Neural cell (in vitro differentiated cells): ENCODE measurements around the gene SLC9A3. TPM values are rescaled to one million over a fixed set of nuclear protein-coding genes. Genes with fewer than 3 reads are reported as not detected.

Experiments
- H2AFZ ChIP-seq: fragments of 200-600, 300-800 bp; sonication (generic), shearing (Covaris generic); 2 replicates; pipeline ENCODE4 v1.6.0; 2014; ENCODE audit warnings: low read depth, mild to moderate bottlenecking, antibody characterized with exemption, low read length, moderate library complexity
- H3F3A ChIP-seq: fragments of 200-600 bp; shearing (Covaris generic); 2 replicates; pipeline ENCODE4 v1.6.1; 2016; ENCODE audit warnings: mild to moderate bottlenecking, moderate library complexity, mixed read lengths, antibody characterized with exemption, low read length; ENCODE audit not compliant: insufficient read depth, poor library complexity, severe bottlenecking
- H3K27ac ChIP-seq: fragments of 200-600, 300-800 bp; sonication (generic), shearing (Covaris generic); 2 replicates; pipeline ENCODE4 v1.5.1; 2014; ENCODE audit warnings: mild to moderate bottlenecking, low read length, moderate library complexity
- H3K27me3 ChIP-seq: fragments of 300-800, 200-600 bp; sonication (generic), shearing (Covaris generic); 2 replicates; pipeline ENCODE4 v1.6.0; 2014; ENCODE audit warnings: mild to moderate bottlenecking, low read depth, low read length, moderate library complexity; ENCODE audit not compliant: insufficient read depth
- H3K36me3 ChIP-seq: fragments of 300-800, 200-600 bp; sonication (generic), shearing (Covaris generic); 2 replicates; pipeline ENCODE4 v1.5.1; 2014; ENCODE audit warnings: mild to moderate bottlenecking, antibody characterized with exemption, low read length, moderate library complexity; ENCODE audit not compliant: insufficient read depth
- H3K4me2 ChIP-seq: fragments of 300-800, 200-600 bp; sonication (generic), shearing (Covaris generic); 2 replicates; pipeline ENCODE4 v1.6.0; 2014; ENCODE audit warnings: mild to moderate bottlenecking, low read length
- H3K4me3 ChIP-seq: fragments of 300-800, 200-600 bp; sonication (generic), shearing (Covaris generic); 2 replicates; pipeline ENCODE4 v1.5.1; 2014; ENCODE audit warnings: mild to moderate bottlenecking, low read length, moderate library complexity
- H3K79me2 ChIP-seq: fragments of 200-600 bp; shearing (Covaris generic); replicated peaks from 2 replicates; pipeline ENCODE4 v1.6.0; 2014; ENCODE audit warnings: mild to moderate bottlenecking, low read length, moderate library complexity; ENCODE audit not compliant: insufficient read depth
- H3K9ac ChIP-seq: fragments of 300-800, 200-600 bp; sonication (generic), shearing (Covaris generic); 2 replicates; pipeline ENCODE4 v1.6.1; 2016; ENCODE audit warnings: mild to moderate bottlenecking, low read length, mixed read lengths
- H3K9me2 ChIP-seq: fragments of 200-600 bp; shearing (Covaris generic); 2 replicates; pipeline ENCODE4 v1.6.1; 2016; ENCODE audit warnings: mild to moderate bottlenecking, low read length, mixed read lengths; ENCODE audit not compliant: insufficient read depth
- H3K9me3 ChIP-seq: fragments of 200-600, 300-800 bp; sonication (generic), shearing (Covaris generic); 2 replicates; pipeline ENCODE4 v1.6.1; 2016; ENCODE audit warnings: mild to moderate bottlenecking, mixed run types, low read length, moderate library complexity, mixed read lengths
- H4K20me1 ChIP-seq: fragments of 200-600 bp; shearing (Covaris generic); 2 replicates; pipeline ENCODE4 v1.6.1; 2016; ENCODE audit warnings: mild to moderate bottlenecking, mixed run types; ENCODE audit not compliant: insufficient read depth
- EP300 ChIP-seq: fragments of 450-650 bp; conservative IDR thresholded peaks from 2 replicates; pipeline ENCODE4 v1.6.1; 2014; ENCODE audit warnings: antibody characterized with exemption, mild to moderate bottlenecking, moderate library complexity; ENCODE audit not compliant: poor library complexity, severe bottlenecking
- EZH2 ChIP-seq: fragments of 200-600, 300-800 bp; shearing (Covaris generic), sonication (generic); IDR thresholded peaks from 2 replicates; pipeline ENCODE4 v1.6.1; 2014; ENCODE audit warnings: antibody characterized with exemption, low read length, borderline replicate concordance, mild to moderate bottlenecking; ENCODE audit not compliant: insufficient read depth, poor library complexity, severe bottlenecking
- MXI1 ChIP-seq: fragments of 450-650 bp; conservative IDR thresholded peaks from 2 replicates; pipeline ENCODE4 v1.6.1; 2014; ENCODE audit warnings: antibody characterized with exemption, mild to moderate bottlenecking; ENCODE audit not compliant: poor library complexity, severe bottlenecking
- POLR2AphosphoS5 ChIP-seq: IDR thresholded peaks from 2 replicates; pipeline ENCODE4 v1.6.1; 2012
- RAD21 ChIP-seq: fragments of 450-650 bp; conservative IDR thresholded peaks from 2 replicates; pipeline ENCODE4 v1.6.1; 2014; ENCODE audit warnings: antibody characterized with exemption, mild to moderate bottlenecking, moderate library complexity
- SMC3 ChIP-seq: fragments of 450-650 bp; conservative IDR thresholded peaks from 2 replicates; pipeline ENCODE4 v1.6.1; 2014; ENCODE audit warnings: antibody characterized with exemption, mild to moderate bottlenecking, moderate library complexity; ENCODE audit not compliant: poor library complexity
- TAF1 ChIP-seq: IDR thresholded peaks from 2 replicates; pipeline ENCODE4 v1.6.1; 2012; ENCODE audit warnings: low read depth
- polyA plus RNA-seq: library from polyadenylated mRNA; depleted of rRNA; stranded (reverse); fragments of >200 nt; gene quantifications from 2 replicates; pipeline ENCODE4 v1.2.3, GENCODE V29; 2014
- TF ChIP-seq, protein P1 (sequence below): fragments of 450-650 bp; IDR thresholded peaks from 2 replicates; pipeline ENCODE4 v1.5.1; 2014; ENCODE audit warnings: antibody characterized with exemption, mild to moderate bottlenecking, moderate library complexity; ENCODE audit not compliant: poor library complexity, severe bottlenecking
- TF ChIP-seq, protein P2 (sequence below): IDR thresholded peaks from 2 replicates; pipeline ENCODE4 v1.6.1; 2012; ENCODE audit warnings: borderline replicate concordance

SLC9A3 gene
- polyA plus RNA-seq, 1 donor from 2014 or later: 4.0 TPM

DNA sequence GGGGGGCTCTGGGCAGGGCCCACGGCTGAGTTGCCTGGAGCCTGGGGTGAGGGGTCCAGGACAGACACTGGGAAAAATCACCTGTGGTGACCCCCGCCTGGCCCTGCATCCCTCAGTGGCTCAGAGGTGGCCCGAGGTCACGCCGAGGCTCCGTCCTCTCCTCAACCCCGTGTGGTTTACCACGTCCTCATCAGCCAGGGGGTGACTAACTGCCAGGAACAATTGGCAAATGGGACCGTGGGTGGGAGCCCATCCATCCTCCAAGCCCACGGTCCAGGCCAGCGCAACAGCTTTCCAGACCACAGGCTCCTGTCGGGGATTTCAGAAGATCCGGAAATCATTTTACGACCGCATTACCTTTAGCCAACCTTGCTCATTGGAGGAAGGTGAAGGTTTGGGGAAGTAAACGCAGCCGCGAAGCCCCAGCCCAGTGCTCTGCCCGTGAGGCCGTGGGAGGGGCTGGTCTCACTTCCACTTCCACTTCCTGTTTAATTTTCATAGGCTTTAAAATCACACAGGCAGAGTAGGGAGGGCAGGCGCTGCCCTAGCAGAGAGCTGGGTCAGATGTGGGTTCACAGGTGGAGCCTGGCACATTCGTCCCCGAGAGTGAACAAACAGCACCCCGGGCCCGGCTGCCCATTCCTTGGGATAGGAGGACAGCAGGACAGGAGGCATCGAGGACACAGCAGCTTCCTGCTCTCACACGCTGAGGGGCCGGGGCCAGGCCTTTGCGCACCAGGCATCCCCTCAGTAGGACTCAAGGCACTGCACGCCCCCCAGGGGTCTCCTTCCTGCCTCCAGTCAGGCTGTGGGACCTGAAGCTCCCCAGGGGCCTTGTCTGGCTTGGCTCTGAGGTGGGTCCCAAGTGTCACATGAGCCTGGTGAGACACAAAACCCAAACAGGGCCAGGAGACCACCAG, 19.8 kb upstream of the SLC9A3 start:
- H3K27ac ChIP-seq: no peak overlapping the region
- H3K79me2 ChIP-seq: no peaks in the 10 kb centered on the region
- no peak overlapping the region for H3K4me2 ChIP-seq
- no peaks in the 10 kb centered on the region for H4K20me1 ChIP-seq
- H3K36me3 ChIP-seq: no peaks in the 10 kb centered on the region
- H3K4me3 ChIP-seq: no peak overlapping the region
- H3K9ac ChIP-seq: no peak overlapping the region
- H3K27me3 ChIP-seq: no peaks in the 10 kb centered on the region
- no peak overlapping the region for H2AFZ ChIP-seq
- TF ChIP-seq EP300 (no peak), TAF1 (no peak), RAD21 (no peak), MXI1 (no peak), SMC3 (no peak), EZH2 (no peak), POLR2AphosphoS5 (no peak)
- TF ChIP-seq, protein P1, sequence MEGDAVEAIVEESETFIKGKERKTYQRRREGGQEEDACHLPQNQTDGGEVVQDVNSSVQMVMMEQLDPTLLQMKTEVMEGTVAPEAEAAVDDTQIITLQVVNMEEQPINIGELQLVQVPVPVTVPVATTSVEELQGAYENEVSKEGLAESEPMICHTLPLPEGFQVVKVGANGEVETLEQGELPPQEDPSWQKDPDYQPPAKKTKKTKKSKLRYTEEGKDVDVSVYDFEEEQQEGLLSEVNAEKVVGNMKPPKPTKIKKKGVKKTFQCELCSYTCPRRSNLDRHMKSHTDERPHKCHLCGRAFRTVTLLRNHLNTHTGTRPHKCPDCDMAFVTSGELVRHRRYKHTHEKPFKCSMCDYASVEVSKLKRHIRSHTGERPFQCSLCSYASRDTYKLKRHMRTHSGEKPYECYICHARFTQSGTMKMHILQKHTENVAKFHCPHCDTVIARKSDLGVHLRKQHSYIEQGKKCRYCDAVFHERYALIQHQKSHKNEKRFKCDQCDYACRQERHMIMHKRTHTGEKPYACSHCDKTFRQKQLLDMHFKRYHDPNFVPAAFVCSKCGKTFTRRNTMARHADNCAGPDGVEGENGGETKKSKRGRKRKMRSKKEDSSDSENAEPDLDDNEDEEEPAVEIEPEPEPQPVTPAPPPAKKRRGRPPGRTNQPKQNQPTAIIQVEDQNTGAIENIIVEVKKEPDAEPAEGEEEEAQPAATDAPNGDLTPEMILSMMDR: no peak
- TF ChIP-seq, protein P2, sequence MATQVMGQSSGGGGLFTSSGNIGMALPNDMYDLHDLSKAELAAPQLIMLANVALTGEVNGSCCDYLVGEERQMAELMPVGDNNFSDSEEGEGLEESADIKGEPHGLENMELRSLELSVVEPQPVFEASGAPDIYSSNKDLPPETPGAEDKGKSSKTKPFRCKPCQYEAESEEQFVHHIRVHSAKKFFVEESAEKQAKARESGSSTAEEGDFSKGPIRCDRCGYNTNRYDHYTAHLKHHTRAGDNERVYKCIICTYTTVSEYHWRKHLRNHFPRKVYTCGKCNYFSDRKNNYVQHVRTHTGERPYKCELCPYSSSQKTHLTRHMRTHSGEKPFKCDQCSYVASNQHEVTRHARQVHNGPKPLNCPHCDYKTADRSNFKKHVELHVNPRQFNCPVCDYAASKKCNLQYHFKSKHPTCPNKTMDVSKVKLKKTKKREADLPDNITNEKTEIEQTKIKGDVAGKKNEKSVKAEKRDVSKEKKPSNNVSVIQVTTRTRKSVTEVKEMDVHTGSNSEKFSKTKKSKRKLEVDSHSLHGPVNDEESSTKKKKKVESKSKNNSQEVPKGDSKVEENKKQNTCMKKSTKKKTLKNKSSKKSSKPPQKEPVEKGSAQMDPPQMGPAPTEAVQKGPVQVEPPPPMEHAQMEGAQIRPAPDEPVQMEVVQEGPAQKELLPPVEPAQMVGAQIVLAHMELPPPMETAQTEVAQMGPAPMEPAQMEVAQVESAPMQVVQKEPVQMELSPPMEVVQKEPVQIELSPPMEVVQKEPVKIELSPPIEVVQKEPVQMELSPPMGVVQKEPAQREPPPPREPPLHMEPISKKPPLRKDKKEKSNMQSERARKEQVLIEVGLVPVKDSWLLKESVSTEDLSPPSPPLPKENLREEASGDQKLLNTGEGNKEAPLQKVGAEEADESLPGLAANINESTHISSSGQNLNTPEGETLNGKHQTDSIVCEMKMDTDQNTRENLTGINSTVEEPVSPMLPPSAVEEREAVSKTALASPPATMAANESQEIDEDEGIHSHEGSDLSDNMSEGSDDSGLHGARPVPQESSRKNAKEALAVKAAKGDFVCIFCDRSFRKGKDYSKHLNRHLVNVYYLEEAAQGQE: no peak
- no peaks in the 10 kb centered on the region for H3K9me3 ChIP-seq
- H3K9me2 ChIP-seq: no peaks in the 10 kb centered on the region
- no peaks in the 10 kb centered on the region for H3F3A ChIP-seq

DNA sequence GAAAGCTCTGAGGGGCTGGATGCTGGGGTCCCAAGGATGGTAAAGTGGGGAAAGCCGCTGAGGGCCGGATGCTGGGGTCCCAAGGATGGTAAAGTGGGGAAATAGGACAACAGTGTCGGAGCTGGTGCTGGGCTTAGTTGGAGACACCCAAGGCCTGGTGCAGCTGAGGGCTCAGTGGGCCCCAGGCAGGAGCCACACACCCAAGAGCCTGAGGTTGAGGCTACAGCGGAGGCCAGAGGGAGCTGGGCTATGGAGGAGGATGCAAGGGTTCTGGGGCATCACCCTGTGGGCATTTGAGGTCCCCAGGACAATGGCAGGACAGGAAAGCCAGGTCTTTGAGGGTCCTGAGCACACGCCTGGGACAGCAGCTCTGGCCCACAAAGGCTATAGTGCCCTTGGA, 19.1 kb upstream of the SLC9A3 start:
- no peaks in the 10 kb centered on the region for H3F3A ChIP-seq
- H3K9me3 ChIP-seq: no peaks in the 10 kb centered on the region
- H3K79me2 ChIP-seq: no peaks in the 10 kb centered on the region
- H2AFZ ChIP-seq: no peak overlapping the region
- H3K9ac ChIP-seq: no peak overlapping the region
- H3K9me2 ChIP-seq: no peaks in the 10 kb centered on the region
- H3K27me3 ChIP-seq: no peaks in the 10 kb centered on the region
- no peaks in the 10 kb centered on the region for H3K36me3 ChIP-seq
- H4K20me1 ChIP-seq: no peaks in the 10 kb centered on the region
- no peak overlapping the region for H3K4me3 ChIP-seq
- TF ChIP-seq, protein P2: no peak
- TF ChIP-seq EP300: no peak
- no peak for TF ChIP-seq MXI1
- TF ChIP-seq RAD21: no peak
- TF ChIP-seq TAF1: no peak
- TF ChIP-seq SMC3: no peak
- TF ChIP-seq, protein P1: no peak
- TF ChIP-seq EZH2: no peak
- no peak for TF ChIP-seq POLR2AphosphoS5
- H3K4me2 ChIP-seq: no peak overlapping the region
- H3K27ac ChIP-seq: no peak overlapping the region
